Skin epidermis (tissue), 12 donors: ENCODE measurements around the gene SLC5A6.

Experiments used
- H3K27ac ChIP-seq, 21 experiments: fragments of 200-600 bp; sonication (generic) in 11 of 21; one replicate each; pipeline ENCODE4 v1.5.0; 2020; ENCODE audit warnings: mild to moderate bottlenecking in 3 of 21, inconsistent platforms in 2 of 21, moderate library complexity in 2 of 21
- H3K4me3 ChIP-seq, 7 experiments: fragments of 200-600 bp; sonication (generic) in 2 of 7; one replicate each; pipeline ENCODE4 v1.5.0; 2020; ENCODE audit warnings: inconsistent platforms in 2 of 7, mild to moderate bottlenecking in 2 of 7, moderate library complexity in 1 of 7

The SLC5A6 gene

GRCh38 chr2:27150639-27151230 is 61.3 kb downstream of the SLC5A6 start:
- Histone ChIP-seq H3K4me3 (no peak overlapping the region), H3K27ac (no peak overlapping the region)
